AG09309 (cell line): ENCODE measurements around the gene ETV6.

ENCODE experiments used
- DNase-seq: peaks from one replicate; pipeline ENCODE4 v3.0.0-alpha.2; 2010; ENCODE audit warnings: low read depth
- H3K4me3 ChIP-seq: 2 replicates; pipeline ENCODE4 v1.5.1; 2011; ENCODE audit warnings: mild to moderate bottlenecking, low read depth, low read length, moderate library complexity; ENCODE audit not compliant: control insufficient read depth
- CTCF ChIP-seq: IDR thresholded peaks from 2 replicates; pipeline ENCODE4 v1.5.1; 2011; ENCODE audit warnings: mild to moderate bottlenecking, low read depth, low read length, inconsistent platforms; ENCODE audit not compliant: insufficient read depth, control insufficient read depth; ENCODE audit errors: missing control alignments

Gene ETV6

DNA sequence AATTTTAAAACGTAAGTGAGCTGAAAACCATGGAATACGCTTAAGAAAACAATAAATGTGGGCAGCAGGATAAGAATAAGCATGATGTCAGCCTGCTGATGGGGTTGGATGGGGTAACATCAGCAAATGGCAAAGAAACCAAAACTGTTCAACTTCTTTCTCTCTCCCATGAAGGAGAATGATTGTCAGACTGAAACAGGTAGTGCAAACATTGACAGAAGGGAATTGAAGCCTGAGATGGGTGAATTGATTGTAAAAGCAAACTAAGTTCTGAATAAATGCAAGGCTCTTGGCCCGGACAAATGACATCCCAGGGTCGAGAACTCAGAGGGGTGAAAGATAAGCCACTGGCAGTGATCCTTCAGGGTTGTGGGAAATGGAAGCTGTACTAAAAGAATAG is 182.6 kb downstream of the ETV6 start:
- no peak for DNase-seq
- TF ChIP-seq CTCF = no peak

GRCh38 chr12:11833174-11833895 is 183.9 kb downstream of the ETV6 start:
- no peak for DNase-seq
- TF ChIP-seq CTCF = no peak
- H3K4me3 ChIP-seq = no peak overlapping the region

More for the DNA sequence above, 182.6 kb downstream of the ETV6 start:
- H3K4me3 ChIP-seq = no peak overlapping the region

- peak; percentile 52 for DNase-seq
- TF ChIP-seq CTCF = no peak
- no peak overlapping the region for H3K4me3 ChIP-seq
These were observed 184.8 kb downstream of the ETV6 start for GRCh38 chr12:11834104-11834812.

GRCh38 chr12:11834931-11835330 is 185.5 kb downstream of the ETV6 start:
- H3K4me3 ChIP-seq = no peak overlapping the region
- DNase-seq = no peak
- TF ChIP-seq CTCF = no peak

DNA sequence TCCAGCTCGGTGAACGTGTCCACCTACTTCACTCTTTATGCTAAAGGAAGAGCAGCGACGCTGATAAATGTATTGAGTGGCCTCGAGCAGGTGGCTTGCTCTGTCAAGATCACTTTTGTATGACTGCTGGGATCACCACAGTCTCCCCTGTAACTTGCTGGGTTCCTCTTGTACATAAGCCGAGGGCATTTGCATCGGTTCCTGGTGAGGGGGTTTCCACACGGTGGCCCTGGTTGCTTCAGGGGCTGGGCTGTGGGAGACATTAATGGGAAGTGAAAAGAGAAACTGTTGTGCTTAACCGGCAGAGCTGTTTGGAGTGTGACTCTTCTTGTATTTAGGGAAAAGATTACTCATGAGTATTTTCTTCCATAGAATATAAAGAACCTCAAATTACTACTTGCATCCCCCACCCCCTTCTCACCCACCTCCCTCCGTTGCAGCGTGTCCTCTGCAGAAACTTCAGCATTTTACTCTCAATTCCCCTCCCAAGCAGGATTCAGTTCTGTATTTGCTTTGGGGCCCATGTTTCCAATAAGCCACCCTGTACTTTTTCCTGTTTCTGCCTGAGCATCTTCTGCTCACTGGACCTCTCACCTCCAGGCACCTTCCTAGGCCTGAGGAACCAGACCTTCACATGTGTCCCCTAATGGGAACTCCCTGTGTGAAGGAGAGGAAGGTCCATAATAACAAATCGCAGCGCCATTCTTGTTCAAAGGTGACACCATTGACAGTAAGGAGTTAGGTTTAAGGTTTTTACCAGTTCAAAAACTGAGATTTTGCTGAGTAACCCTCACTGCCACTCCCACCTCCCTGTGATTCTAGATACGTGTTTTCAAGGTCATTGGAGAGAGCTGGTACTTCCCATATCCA is 187.0 kb downstream of the ETV6 start:
- H3K4me3 ChIP-seq = no peak overlapping the region
- TF ChIP-seq CTCF = no peak
- no peak for DNase-seq

- no peak overlapping the region for H3K4me3 ChIP-seq
- TF ChIP-seq CTCF = no peak
- DNase-seq = no peak
These were observed 187.9 kb downstream of the ETV6 start for GRCh38 chr12:11837216-11837934.
